Tibial nerve (tissue), 4 donors: ENCODE measurements around the gene LUC7L2.

Experiments used
- CTCF ChIP-seq, 5 experiments: fragments of 200-600 bp in 3 of 5; fragments of 450-650 bp in 2 of 5; sonication (generic) in 3 of 5; IDR thresholded peaks; one replicate each; pipeline ENCODE4 v1.5.1; 2016 to 2019; ENCODE audit warnings: antibody characterized with exemption in 5 of 5, mild to moderate bottlenecking in 3 of 5, moderate library complexity in 2 of 5
- EP300 ChIP-seq, 2 donors: sonication (generic); formaldehyde crosslinking; IDR thresholded peaks; one replicate each; pipeline ENCODE4 v1.6.1; 2017; ENCODE audit warnings: antibody characterized with exemption in 2 of 2, mild to moderate bottlenecking in 1 of 2

- TF ChIP-seq EP300 (IDR thresholded peaks at IDR 0.05) (no peak), CTCF (IDR thresholded peaks at IDR 0.05) (no peak)
These were observed 36.7 kb downstream of the LUC7L2 start for GRCh38 chr7:139396323-139396951.
